Bronchial epithelial cell (primary cell): ENCODE data around the gene SIGLEC9. TPM values are rescaled to one million over a fixed set of nuclear protein-coding genes. Genes with fewer than 3 reads are reported as not detected.

Experiments
- DNase-seq: peaks from one replicate; pipeline ENCODE4 v3.0.0-alpha.2; 2010; ENCODE audit warnings: low read depth
- FAIRE-seq: peaks from 2 replicates; lab custom pipeline; 2011; peaks lifted over from hg19 to GRCh38; lab: Jason Lieb, UNC
- H3K27me3 ChIP-seq: 2 replicates; pipeline ENCODE4 v1.5.1; 2011; ENCODE audit warnings: low read length; ENCODE audit not compliant: control insufficient read depth, insufficient read depth
- H3K36me3 ChIP-seq: 2 replicates; pipeline ENCODE4 v1.5.1; 2011; ENCODE audit warnings: low read length; ENCODE audit not compliant: control insufficient read depth, insufficient read depth
- H3K4me3 ChIP-seq: 2 replicates; pipeline ENCODE4 v1.5.1; 2011; ENCODE audit warnings: mild to moderate bottlenecking, low read depth, low read length, control low read depth
- CTCF ChIP-seq: IDR thresholded peaks from 2 replicates; pipeline ENCODE4 v1.5.1; 2011; ENCODE audit warnings: mild to moderate bottlenecking, moderate library complexity, low read length, control low read depth, inconsistent platforms; ENCODE audit not compliant: insufficient read depth, severe bottlenecking
- total RNA-seq: library from RNA; depleted of rRNA; stranded (reverse); fragments of >200 nt; gene quantifications from 2 replicates; pipeline ENCODE4 v1.2.1, GENCODE V29; 2014

Gene SIGLEC9
- total RNA-seq, 1 donor from 2014 or later = not detected

DNA sequence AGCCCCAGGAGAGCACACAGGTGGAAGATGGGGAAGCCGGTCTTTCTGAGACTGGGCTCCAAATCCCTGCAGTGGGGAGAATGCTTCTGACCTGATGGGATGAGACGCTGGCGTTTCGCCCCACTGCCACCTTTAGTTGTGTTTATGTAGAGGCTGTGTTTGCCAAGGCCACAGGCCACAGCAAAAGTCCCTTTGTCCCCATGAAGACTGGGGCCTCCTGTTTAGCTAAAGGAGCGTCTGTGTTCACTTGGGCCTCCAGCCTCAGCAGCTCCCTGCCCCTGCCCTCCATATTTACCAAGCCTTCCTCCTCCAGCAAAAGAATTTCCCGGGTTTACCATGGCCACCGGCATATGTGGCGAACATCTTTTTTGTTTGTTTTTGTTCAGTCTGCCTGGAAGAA is 31.6 kb upstream of the SIGLEC9 start:
- Histone ChIP-seq H3K36me3 (peaks cover 4% of the 10 kb centered on the region), H3K4me3 (no peak overlapping the region), H3K27me3 (peaks cover 11% of the 10 kb centered on the region)
- FAIRE-seq (no peak), DNase-seq (no peak)
- no peak for TF ChIP-seq CTCF

DNA sequence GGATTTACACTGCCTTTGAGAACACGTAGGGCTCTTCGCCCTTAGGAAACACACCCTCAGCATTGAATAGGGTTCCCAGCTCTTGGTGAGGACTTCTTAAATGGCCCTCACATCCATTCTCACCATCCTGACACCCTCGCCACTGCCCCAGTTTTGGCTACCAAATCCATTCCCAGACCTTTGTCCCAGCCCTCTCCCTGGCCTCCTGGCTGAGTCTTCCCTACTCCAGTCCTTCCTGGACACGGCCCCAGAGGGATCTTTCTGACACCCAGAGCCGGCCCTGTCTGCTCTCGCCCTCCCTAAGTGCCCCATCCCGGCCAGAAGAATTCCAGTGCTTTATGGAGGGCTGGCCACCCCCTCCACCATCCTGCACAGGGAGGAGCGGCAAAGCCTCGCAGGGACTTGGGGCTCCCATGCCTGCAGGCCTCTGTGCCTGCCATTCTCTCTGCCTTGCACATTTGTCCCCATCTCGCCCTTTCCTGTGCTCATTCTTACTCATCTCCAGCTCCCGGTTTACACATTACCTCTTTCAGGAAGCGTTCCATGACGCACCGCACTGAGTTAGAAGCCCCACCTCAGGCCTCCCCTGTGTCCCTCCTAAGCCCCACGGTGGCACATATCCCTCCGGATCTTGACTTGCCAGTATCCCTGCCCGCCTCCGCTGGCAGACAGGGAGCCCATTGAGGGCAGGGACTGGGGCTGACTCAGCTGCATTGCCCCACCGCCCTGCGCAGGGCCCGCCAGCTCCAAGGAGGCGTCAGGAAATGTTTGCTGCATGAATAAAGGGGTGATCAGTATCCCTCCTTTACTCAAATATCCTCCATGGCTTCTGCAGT is 31.0 kb upstream of the SIGLEC9 start:
- Histone ChIP-seq H3K36me3 (peaks cover 4% of the 10 kb centered on the region), H3K4me3 (no peak overlapping the region), H3K27me3 (peaks cover 11% of the 10 kb centered on the region)
- FAIRE-seq = peak; percentile 32
- no peak for TF ChIP-seq CTCF
- DNase-seq = peak; percentile 48

- FAIRE-seq (no peak), DNase-seq (no peak)
- no peak overlapping the region for H3K4me3 ChIP-seq
- TF ChIP-seq CTCF = peak; percentile 80
- peaks cover 7% of the 10 kb centered on the region for H3K27me3 ChIP-seq
- H3K36me3 ChIP-seq = peaks cover 4% of the 10 kb centered on the region
These were observed 29.9 kb upstream of the SIGLEC9 start for GRCh38 chr19:51094696-51095279.

GRCh38 chr19:51096473-51097165 is 28.1 kb upstream of the SIGLEC9 start:
- H3K27me3 ChIP-seq = no peaks in the 10 kb centered on the region
- H3K4me3 ChIP-seq = no peak overlapping the region
- FAIRE-seq (no peak), DNase-seq (no peak)
- H3K36me3 ChIP-seq = peaks cover 4% of the 10 kb centered on the region
- TF ChIP-seq CTCF = peak; percentile 35

- peak; percentile 90 for DNase-seq
- TF ChIP-seq CTCF = peak; percentile 88
- H3K27me3 ChIP-seq = no peaks in the 10 kb centered on the region
- H3K36me3 ChIP-seq = peaks cover 5% of the 10 kb centered on the region
- H3K4me3 ChIP-seq = no peak overlapping the region
- peak; percentile 92 for FAIRE-seq
These were observed 27.5 kb upstream of the SIGLEC9 start for GRCh38 chr19:51097166-51097738.
